GM12892 (cell line): ENCODE data around the gene ARHGAP15.

ENCODE experiments used
- DNase-seq: peaks from one replicate; pipeline ENCODE4 v3.0.0; 2011; ENCODE audit not compliant: insufficient read length
- FAIRE-seq: peaks from 2 replicates; lab custom pipeline; 2011; peaks lifted over from hg19 to GRCh38; lab: Jason Lieb, UNC
- POLR2A ChIP-seq: IDR thresholded peaks from 2 replicates; pipeline ENCODE4 v1.6.1; 2011; ENCODE audit warnings: low read depth, low read length, control low read depth
- POLR2AphosphoS5 ChIP-seq: IDR thresholded peaks from 2 replicates; pipeline ENCODE4 v1.6.1; 2011; ENCODE audit warnings: low read depth, low read length, control low read depth
- TAF1 ChIP-seq: IDR thresholded peaks from 2 replicates; pipeline ENCODE4 v1.6.1; 2011; ENCODE audit warnings: low read depth, mild to moderate bottlenecking, control low read depth, low read length, borderline replicate concordance

The ARHGAP15 gene

GRCh38 chr2:143708682-143709081 lies 579.5 kb downstream of the ARHGAP15 start:
- no peak for TF ChIP-seq POLR2A
- TF ChIP-seq TAF1: no peak
- no peak for TF ChIP-seq POLR2AphosphoS5
- no peak for FAIRE-seq

GRCh38 chr2:143710196-143710595 lies 581.0 kb downstream of the ARHGAP15 start:
- TF ChIP-seq POLR2AphosphoS5: no peak
- DNase-seq (no peak), FAIRE-seq (no peak)

More at GRCh38 chr2:143708682-143709081, 579.5 kb downstream of the ARHGAP15 start:
- no peak for DNase-seq

- TF ChIP-seq TAF1: no peak
- TF ChIP-seq POLR2AphosphoS5: no peak
- TF ChIP-seq POLR2A: no peak
- no peak for FAIRE-seq
- DNase-seq: no peak
Observed at GRCh38 chr2:143710879-143711278, 581.7 kb downstream of the ARHGAP15 start.

- FAIRE-seq: no peak
Observed at GRCh38 chr2:143716522-143716921, 587.3 kb downstream of the ARHGAP15 start.

GRCh38 chr2:143717053-143717452 lies 587.8 kb downstream of the ARHGAP15 start:
- no peak for TF ChIP-seq TAF1
- no peak for TF ChIP-seq POLR2A
- no peak for TF ChIP-seq POLR2AphosphoS5
- no peak for DNase-seq
- FAIRE-seq: no peak

More at GRCh38 chr2:143716522-143716921, 587.3 kb downstream of the ARHGAP15 start:
- no peak for DNase-seq
- TF ChIP-seq POLR2A (no peak), POLR2AphosphoS5 (no peak), TAF1 (no peak)

- TF ChIP-seq TAF1: no peak
- TF ChIP-seq POLR2AphosphoS5: no peak
- DNase-seq (no peak), FAIRE-seq (no peak)
Observed at GRCh38 chr2:143717536-143718168, 588.4 kb downstream of the ARHGAP15 start.

GRCh38 chr2:143718745-143719144 lies 589.5 kb downstream of the ARHGAP15 start:
- FAIRE-seq: no peak
- no peak for TF ChIP-seq TAF1
- TF ChIP-seq POLR2A: no peak
- TF ChIP-seq POLR2AphosphoS5: no peak
- DNase-seq: no peak

- DNase-seq (no peak), FAIRE-seq (no peak)
- TF ChIP-seq POLR2A: no peak
- no peak for TF ChIP-seq TAF1
- TF ChIP-seq POLR2AphosphoS5: no peak
Observed at GRCh38 chr2:143719406-143719805, 590.2 kb downstream of the ARHGAP15 start.

GRCh38 chr2:143720095-143720664 lies 591.0 kb downstream of the ARHGAP15 start:
- FAIRE-seq (no peak), DNase-seq (no peak)
- no peak for TF ChIP-seq TAF1
- TF ChIP-seq POLR2AphosphoS5: no peak
- TF ChIP-seq POLR2A: no peak

GRCh38 chr2:143725400-143725799 lies 596.2 kb downstream of the ARHGAP15 start:
- no peak for TF ChIP-seq POLR2A
- TF ChIP-seq TAF1: no peak
- no peak for TF ChIP-seq POLR2AphosphoS5
- FAIRE-seq (no peak), DNase-seq (no peak)

- DNase-seq: no peak
- FAIRE-seq: no peak
- TF ChIP-seq POLR2A (no peak), POLR2AphosphoS5 (no peak), TAF1 (no peak)
Observed at GRCh38 chr2:143726151-143726845, 597.1 kb downstream of the ARHGAP15 start.

- no peak for DNase-seq
- peak; percentile 36 for FAIRE-seq
- TF ChIP-seq POLR2AphosphoS5 (no peak), POLR2A (no peak), TAF1 (no peak)
Observed at GRCh38 chr2:143728498-143728897, 599.3 kb downstream of the ARHGAP15 start.
